ENCODE measurements around the gene DPPA3. TPM values are rescaled to one million over a fixed set of nuclear protein-coding genes. Genes with fewer than 3 reads are reported as not detected.
"Not testable (repeated sequence)": the region's sequence is repeated elsewhere in the genome, so short reads cannot be mapped to it uniquely, and the experiment has no call there.

DPPA3 gene
- total RNA-seq, 3 donors from 2014 or later: not detected

DNA sequence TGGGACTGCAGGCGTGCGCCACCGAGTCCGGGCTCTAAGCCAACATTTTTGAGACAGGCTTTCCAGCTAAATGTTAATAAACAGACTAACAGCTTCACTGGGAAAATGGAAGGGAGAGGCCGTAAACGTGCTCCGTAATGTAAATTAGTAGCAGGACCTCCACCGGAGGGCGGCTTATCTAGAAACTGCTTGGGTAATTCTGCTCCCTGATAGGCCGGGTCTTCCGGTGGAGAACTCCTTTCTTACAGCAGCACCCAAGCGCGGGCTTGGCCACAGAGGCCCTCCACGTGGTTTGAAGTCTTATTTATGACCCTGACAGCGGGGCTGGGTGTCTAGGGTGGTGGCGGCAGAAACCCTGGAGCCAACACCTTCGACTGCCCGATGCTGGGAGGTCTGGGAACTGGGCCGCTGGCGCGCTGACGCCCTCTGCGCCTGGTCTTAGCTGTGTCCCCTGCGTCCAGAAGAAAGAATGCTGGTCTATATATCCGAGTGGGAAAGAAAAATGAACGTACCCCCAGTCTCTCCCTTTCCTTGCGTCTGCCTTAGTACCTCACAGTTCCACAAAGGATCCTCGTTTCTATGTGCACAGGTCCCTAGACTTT, 1.7 kb downstream of the DPPA3 start:
- TF ChIP-seq POLR2AphosphoS5 (IDR thresholded peaks at IDR 0.05) (no peak), POLR2A (IDR thresholded peaks at IDR 0.05) (no peak)
- TF ChIP-seq, protein P1, sequence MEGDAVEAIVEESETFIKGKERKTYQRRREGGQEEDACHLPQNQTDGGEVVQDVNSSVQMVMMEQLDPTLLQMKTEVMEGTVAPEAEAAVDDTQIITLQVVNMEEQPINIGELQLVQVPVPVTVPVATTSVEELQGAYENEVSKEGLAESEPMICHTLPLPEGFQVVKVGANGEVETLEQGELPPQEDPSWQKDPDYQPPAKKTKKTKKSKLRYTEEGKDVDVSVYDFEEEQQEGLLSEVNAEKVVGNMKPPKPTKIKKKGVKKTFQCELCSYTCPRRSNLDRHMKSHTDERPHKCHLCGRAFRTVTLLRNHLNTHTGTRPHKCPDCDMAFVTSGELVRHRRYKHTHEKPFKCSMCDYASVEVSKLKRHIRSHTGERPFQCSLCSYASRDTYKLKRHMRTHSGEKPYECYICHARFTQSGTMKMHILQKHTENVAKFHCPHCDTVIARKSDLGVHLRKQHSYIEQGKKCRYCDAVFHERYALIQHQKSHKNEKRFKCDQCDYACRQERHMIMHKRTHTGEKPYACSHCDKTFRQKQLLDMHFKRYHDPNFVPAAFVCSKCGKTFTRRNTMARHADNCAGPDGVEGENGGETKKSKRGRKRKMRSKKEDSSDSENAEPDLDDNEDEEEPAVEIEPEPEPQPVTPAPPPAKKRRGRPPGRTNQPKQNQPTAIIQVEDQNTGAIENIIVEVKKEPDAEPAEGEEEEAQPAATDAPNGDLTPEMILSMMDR (IDR thresholded peaks at IDR 0.05): no peak
- Histone ChIP-seq H3K27ac (no peak overlapping the region), H3K4me1 (no peaks in the 10 kb centered on the region), H3K9me3 (no peaks in the 10 kb centered on the region), H3K4me3 (no peak overlapping the region), H3K36me3 (no peaks in the 10 kb centered on the region), H3K27me3 (no peaks in the 10 kb centered on the region)
- DNase-seq (ENCODE audit: low spot score in 2 of 2): no peak
- intact Hi-C loops (cut with DNase I; ENCODE audit: low total_unique reads): no loop called here

DNA sequence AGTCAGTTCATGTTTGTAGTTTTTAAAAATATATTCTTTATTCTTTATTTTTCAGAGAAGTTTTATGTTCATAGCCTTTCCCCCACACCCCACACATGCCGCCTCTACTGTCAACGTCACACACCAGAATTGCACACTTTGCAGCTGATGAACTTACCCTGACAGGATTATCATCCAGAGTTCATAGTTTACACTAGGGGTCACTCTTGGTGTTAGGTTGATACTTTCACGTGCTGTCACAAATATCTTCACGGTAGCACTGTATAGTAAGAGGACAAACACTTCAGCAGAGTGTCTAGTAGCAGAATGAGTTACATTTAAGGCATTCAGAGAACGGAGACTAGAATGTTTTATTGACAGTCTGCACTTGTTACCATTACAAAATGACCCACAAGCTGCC, 5.1 kb downstream of the DPPA3 start:
- no peak for DNase-seq (ENCODE audit: low spot score in 2 of 2)
- TF ChIP-seq, protein P1 (IDR thresholded peaks at IDR 0.05): no peak
- TF ChIP-seq POLR2AphosphoS5 (IDR thresholded peaks at IDR 0.05) (no peak), POLR2A (IDR thresholded peaks at IDR 0.05) (no peak)
- no peak overlapping the region for H3K4me3 ChIP-seq
- intact Hi-C loops (cut with DNase I; ENCODE audit: low total_unique reads): no loop called here
- no peaks in the 10 kb centered on the region for H3K27me3 ChIP-seq
- no peaks in the 10 kb centered on the region for H3K9me3 ChIP-seq
- no peaks in the 10 kb centered on the region for H3K36me3 ChIP-seq
- no peak overlapping the region for H3K27ac ChIP-seq
- no peaks in the 10 kb centered on the region for H3K4me1 ChIP-seq

DNA sequence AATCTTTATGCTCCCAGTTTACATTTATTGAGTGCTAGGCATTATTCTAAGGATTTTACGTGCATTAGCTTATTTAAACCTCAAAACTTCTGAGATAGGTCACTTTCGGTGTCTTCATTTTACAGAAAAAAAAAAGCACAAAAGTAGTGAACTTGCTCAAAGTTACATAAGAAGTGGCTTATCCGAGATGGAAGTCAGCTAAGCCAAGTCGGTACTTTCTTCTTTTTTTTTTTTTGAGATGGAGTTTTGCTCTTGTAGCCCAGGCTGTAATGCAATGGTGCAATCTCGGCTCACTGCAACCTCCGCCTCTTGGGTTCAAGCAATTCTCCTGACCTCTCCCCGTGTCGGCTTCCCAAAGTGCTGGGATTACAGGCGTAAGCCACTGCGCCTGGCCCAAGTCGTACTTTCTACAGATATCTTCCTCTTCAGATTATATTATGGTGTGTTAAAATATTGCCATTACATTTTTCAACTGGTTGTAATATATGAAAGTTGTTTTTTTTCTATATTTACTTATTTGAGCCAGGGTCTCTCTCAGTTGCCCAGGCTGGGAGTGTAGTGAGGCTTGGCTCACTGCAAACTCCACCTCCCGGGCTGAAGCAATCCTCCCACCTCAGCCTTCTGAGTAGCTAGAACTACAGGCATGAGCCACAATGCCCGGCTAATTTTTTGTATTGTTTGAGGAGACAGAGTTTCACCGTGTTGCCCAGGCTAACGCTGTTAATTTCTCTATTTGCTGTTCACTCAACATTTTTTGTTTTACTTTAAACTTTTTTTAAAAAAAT, 8.9 kb downstream of the DPPA3 start:
- no peak overlapping the region for H3K27ac ChIP-seq
- TF ChIP-seq, protein P1 (IDR thresholded peaks at IDR 0.05): no peak
- no peak for TF ChIP-seq POLR2AphosphoS5 (IDR thresholded peaks at IDR 0.05)
- no peak for TF ChIP-seq POLR2A (IDR thresholded peaks at IDR 0.05)
- DNase-seq (ENCODE audit: low spot score in 2 of 2): no peak
- H3K36me3 ChIP-seq: no peaks in the 10 kb centered on the region
- intact Hi-C loops (cut with DNase I; ENCODE audit: low total_unique reads): no loop called here
- H3K9me3 ChIP-seq: no peaks in the 10 kb centered on the region
- H3K27me3 ChIP-seq: peaks cover 0 to under 1% of the 10 kb centered on the region in 2 donors
- H3K4me3 ChIP-seq: no peak overlapping the region
- no peaks in the 10 kb centered on the region for H3K4me1 ChIP-seq

DNA sequence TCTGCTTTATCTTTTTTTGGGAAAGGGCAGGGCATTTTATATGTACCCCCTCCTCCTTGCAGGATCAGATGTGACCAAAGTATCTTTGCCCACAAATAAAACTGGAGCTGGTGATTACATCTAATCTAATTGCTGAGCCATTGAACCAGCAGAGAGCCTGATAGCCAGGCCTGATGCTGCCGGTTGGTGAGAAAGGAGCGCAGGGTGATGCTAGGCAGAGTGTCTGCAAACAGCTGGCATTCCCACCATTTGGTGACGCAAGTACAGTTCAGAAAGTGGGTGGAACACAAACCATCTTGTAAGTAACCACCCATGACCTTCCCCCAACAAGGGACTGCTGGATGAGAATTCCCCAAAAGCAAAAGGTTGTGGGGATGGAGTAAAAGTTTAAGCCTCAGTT, 12.7 kb downstream of the DPPA3 start:
- intact Hi-C loops (cut with DNase I; ENCODE audit: low total_unique reads): no loop called here
- H3K27me3 ChIP-seq: peaks cover 0 to 9% of the 10 kb centered on the region in 2 donors
- no peaks in the 10 kb centered on the region for H3K36me3 ChIP-seq
- H3K9me3 ChIP-seq: peaks cover 0 to 4% of the 10 kb centered on the region in 2 donors
- TF ChIP-seq POLR2AphosphoS5 (IDR thresholded peaks at IDR 0.05) (no peak), POLR2A (IDR thresholded peaks at IDR 0.05) (no peak)
- TF ChIP-seq, protein P1 (IDR thresholded peaks at IDR 0.05): no peak
- H3K4me3 ChIP-seq: no peak overlapping the region
- H3K4me1 ChIP-seq: no peaks in the 10 kb centered on the region
- no peak for DNase-seq (ENCODE audit: low spot score in 2 of 2)
- no peak overlapping the region for H3K27ac ChIP-seq

DNA sequence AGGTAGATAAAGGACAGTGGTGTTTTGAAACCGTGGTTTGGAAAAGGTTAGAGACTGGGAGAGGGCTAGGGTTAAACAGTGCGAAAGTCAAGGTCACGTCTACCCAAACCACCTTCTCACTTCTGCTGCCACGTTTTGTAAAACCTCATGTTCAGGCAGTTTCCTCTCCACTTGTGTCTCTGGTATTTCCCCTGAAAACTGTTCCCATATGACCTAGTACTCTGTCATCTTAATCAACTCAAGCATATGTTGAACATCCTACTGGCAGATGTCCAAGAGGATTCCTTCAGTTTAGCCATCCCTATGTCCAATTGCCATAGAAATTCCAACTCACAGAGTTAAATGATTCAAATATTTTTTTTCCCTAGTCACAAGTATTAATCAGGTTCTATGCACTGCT, 18.5 kb downstream of the DPPA3 start:
- no peaks in the 10 kb centered on the region for H3K36me3 ChIP-seq
- H3K9me3 ChIP-seq: peaks cover 0 to 4% of the 10 kb centered on the region in 2 donors
- H3K27ac ChIP-seq: no peak overlapping the region
- H3K27me3 ChIP-seq: peaks cover 0 to 9% of the 10 kb centered on the region in 2 donors
- no peaks in the 10 kb centered on the region for H3K4me1 ChIP-seq
- no peak for DNase-seq (ENCODE audit: low spot score in 2 of 2)
- TF ChIP-seq POLR2A (IDR thresholded peaks at IDR 0.05): no peak
- TF ChIP-seq, protein P1 (IDR thresholded peaks at IDR 0.05): no peak
- TF ChIP-seq POLR2AphosphoS5 (IDR thresholded peaks at IDR 0.05): no peak
- no peak overlapping the region for H3K4me3 ChIP-seq
- intact Hi-C loops (cut with DNase I; ENCODE audit: low total_unique reads): no loop called here

DNA sequence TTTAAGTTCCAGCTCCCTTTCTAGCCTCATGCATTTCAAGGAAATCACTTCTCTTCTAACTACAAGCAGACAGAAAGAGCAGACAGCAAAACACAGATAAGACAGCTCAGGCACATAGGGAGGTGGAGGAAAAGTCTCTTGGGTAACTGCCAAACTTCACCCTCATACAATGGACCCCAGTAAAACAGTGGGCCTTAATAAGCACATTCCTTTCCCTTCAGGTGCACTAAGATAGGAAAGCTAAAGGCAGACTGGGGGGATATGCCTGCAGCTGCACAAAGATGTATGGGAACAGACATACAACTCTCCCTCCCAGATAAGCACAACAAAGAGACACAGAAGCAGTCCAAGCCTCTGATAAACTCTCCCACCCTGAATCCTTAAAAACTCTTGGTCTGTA, 19.8 kb downstream of the DPPA3 start:
- H3K9me3 ChIP-seq; intact Hi-C loops (cut with DNase I; ENCODE audit: low total_unique reads); DNase-seq (ENCODE audit: low spot score in 2 of 2); H3K27me3 ChIP-seq; H3K4me1 ChIP-seq; H3K4me3 ChIP-seq; H3K36me3 ChIP-seq; H3K27ac ChIP-seq: not testable (repeated sequence)

Data from breast epithelium (tissue), 4 donors.